GM23248 (cell line): Measurements from ENCODE around the gene SLC6A12. TPM values are rescaled to one million over a fixed set of nuclear protein-coding genes. Genes with fewer than 3 reads are reported as not detected.

Experiments
- DNase-seq: peaks from one replicate; pipeline ENCODE4 v3.0.0-alpha.2; 2015
- H2AFZ ChIP-seq: fragments of 200-600 bp; sonication (generic); 2 replicates; pipeline ENCODE4 v1.6.1; 2016; ENCODE audit warnings: antibody characterized with exemption
- H3F3A ChIP-seq: fragments of 200-600 bp; sonication (generic); 2 replicates; pipeline ENCODE4 v1.6.1; 2016; ENCODE audit warnings: mild to moderate bottlenecking, antibody characterized with exemption, mixed run types; ENCODE audit not compliant: insufficient read depth
- H3K27ac ChIP-seq: fragments of 200-600 bp; sonication (generic); 2 replicates; pipeline ENCODE4 v1.5.1; 2016; ENCODE audit warnings: mild to moderate bottlenecking
- H3K27me3 ChIP-seq: fragments of 200-600 bp; sonication (generic); replicated peaks from 2 replicates; pipeline ENCODE4 v1.6.1; 2016; ENCODE audit warnings: mild to moderate bottlenecking; ENCODE audit not compliant: insufficient read depth
- H3K36me3 ChIP-seq: fragments of 200-600 bp; sonication (generic); 2 replicates; pipeline ENCODE4 v1.6.1; 2016; ENCODE audit warnings: low read depth, mild to moderate bottlenecking
- H3K4me1 ChIP-seq: fragments of 200-600 bp; sonication (generic); 2 replicates; pipeline ENCODE4 v1.6.1; 2016; ENCODE audit warnings: mild to moderate bottlenecking; ENCODE audit not compliant: insufficient read depth
- H3K4me2 ChIP-seq: fragments of 200-600 bp; sonication (generic); one replicate; pipeline ENCODE4 v1.6.1; 2016; ENCODE audit warnings: mild to moderate bottlenecking; ENCODE audit not compliant: unreplicated experiment
- H3K4me3 ChIP-seq: fragments of 200-600 bp; sonication (generic); 2 replicates; pipeline ENCODE4 v1.5.1; 2016; ENCODE audit warnings: mild to moderate bottlenecking
- H3K79me2 ChIP-seq: fragments of 200-600 bp; sonication (generic); 2 replicates; pipeline ENCODE4 v1.6.1; 2016; ENCODE audit warnings: mild to moderate bottlenecking; ENCODE audit not compliant: insufficient read depth
- H3K9ac ChIP-seq: fragments of 200-600 bp; sonication (generic); 2 replicates; pipeline ENCODE4 v1.6.1; 2016; ENCODE audit warnings: mild to moderate bottlenecking
- H3K9me2 ChIP-seq: fragments of 200-600 bp; sonication (generic); 2 replicates; pipeline ENCODE4 v1.6.1; 2016; ENCODE audit warnings: mixed run types, mild to moderate bottlenecking, moderate library complexity; ENCODE audit not compliant: insufficient read depth
- H3K9me3 ChIP-seq: fragments of 200-600 bp; sonication (generic); one replicate; pipeline ENCODE4 v1.6.1; 2017; ENCODE audit warnings: low read depth
- H4K20me1 ChIP-seq: fragments of 200-600 bp; sonication (generic); 2 replicates; pipeline ENCODE4 v1.6.0; 2016; ENCODE audit not compliant: insufficient read depth
- EZH2 ChIP-seq: fragments of 200-600 bp; sonication (generic); IDR thresholded peaks from 2 replicates; pipeline ENCODE4 v1.6.1; 2018; ENCODE audit warnings: antibody characterized with exemption, mild to moderate bottlenecking; ENCODE audit not compliant: insufficient read depth, poor library complexity, severe bottlenecking
- EZH2phosphoT487 ChIP-seq: fragments of 200-600 bp; sonication (generic); IDR thresholded peaks from 2 replicates; pipeline ENCODE4 v1.6.1; 2018; ENCODE audit warnings: antibody characterized with exemption, moderate library complexity, mild to moderate bottlenecking, low read depth; ENCODE audit not compliant: insufficient read depth
- WGBS, 2 experiments: methylation state at CpG; one replicate each; pipeline ENCODE4 v1.1.6; 2015 to 2017; ENCODE audit warnings: low lambda C conversion rate in 2 of 2, low coverage in 1 of 2; ENCODE audit errors: missing lambda C conversion rate in 2 of 2; 5-methylcytosine and 5-hydroxymethylcytosine counted together
- in situ Hi-C: fragments of 300-500 bp; cut with MboI; formaldehyde crosslinking; loops from 2 replicates; pipeline ENCODE4 v1.15.0; 2020
- polyA plus RNA-seq: library from polyadenylated mRNA; unstranded; fragments of >200 nt; fragmentation: Nextera tagmentation; extraction: Ambion mirVana; gene quantifications from 2 replicates; pipeline ENCODE4 v1.2.1, GENCODE V29; 2016
- total RNA-seq: library from RNA; depleted of rRNA; stranded (reverse); fragments of >200 nt; shearing (Covaris generic); gene quantifications from 2 replicates; pipeline ENCODE4 v1.2.3, GENCODE V29; 2014

Gene SLC6A12
- total and polyA plus RNA-seq, 2 experiments from 2014 or later: not detected

- Histone ChIP-seq H3K9ac (no peak overlapping the region), H3F3A (no peaks in the 10 kb centered on the region), H3K4me1 (no peaks in the 10 kb centered on the region), H3K27ac (no peak overlapping the region), H3K4me3 (no peak overlapping the region), H3K9me3 (no peaks in the 10 kb centered on the region), H4K20me1 (no peaks in the 10 kb centered on the region), H3K36me3 (no peaks in the 10 kb centered on the region), H3K9me2 (no peaks in the 10 kb centered on the region), H3K79me2 (no peaks in the 10 kb centered on the region), H3K4me2 (no peak overlapping the region), H2AFZ (no peak overlapping the region), H3K27me3 (peaks cover 66% of the 10 kb centered on the region)
- DNase-seq: no peak
- in situ Hi-C loops: no loop called here
- TF ChIP-seq EZH2phosphoT487 (no peak), EZH2 (no peak)
- 66 to 69% methylated on average over 12 of the region's 12 CpGs for whole genome bisulfite sequencing, 2 experiments
Measured at GRCh38 chr12:209851-210250, 4.1 kb downstream of the SLC6A12 start.

- TF ChIP-seq EZH2 (no peak), EZH2phosphoT487 (no peak)
- no peaks in the 10 kb centered on the region for H3K36me3 ChIP-seq
- peaks cover 69% of the 10 kb centered on the region for H3K27me3 ChIP-seq
- no peaks in the 10 kb centered on the region for H3K4me1 ChIP-seq
- no peaks in the 10 kb centered on the region for H4K20me1 ChIP-seq
- WGBS, 2 experiments: 73 to 76% methylated on average over 15 of the region's 15 CpGs
- H3K4me3 ChIP-seq: no peak overlapping the region
- no peaks in the 10 kb centered on the region for H3K9me2 ChIP-seq
- DNase-seq: no peak
- no peak overlapping the region for H3K4me2 ChIP-seq
- H3F3A ChIP-seq: no peaks in the 10 kb centered on the region
- no peaks in the 10 kb centered on the region for H3K79me2 ChIP-seq
- H3K27ac ChIP-seq: no peak overlapping the region
- no peak overlapping the region for H2AFZ ChIP-seq
- in situ Hi-C loops: no loop called here
- H3K9ac ChIP-seq: no peak overlapping the region
- no peaks in the 10 kb centered on the region for H3K9me3 ChIP-seq
Measured at GRCh38 chr12:209246-209645, 4.7 kb downstream of the SLC6A12 start.

- Histone ChIP-seq H3K4me2 (no peak overlapping the region), H3K27me3 (peaks cover 65% of the 10 kb centered on the region), H3K4me1 (no peaks in the 10 kb centered on the region), H3K9ac (no peak overlapping the region), H3K36me3 (no peaks in the 10 kb centered on the region), H3K9me2 (no peaks in the 10 kb centered on the region), H3F3A (no peaks in the 10 kb centered on the region), H4K20me1 (no peaks in the 10 kb centered on the region), H3K9me3 (no peaks in the 10 kb centered on the region), H2AFZ (no peak overlapping the region), H3K27ac (no peak overlapping the region), H3K79me2 (no peaks in the 10 kb centered on the region), H3K4me3 (no peak overlapping the region)
- TF ChIP-seq EZH2 (no peak), EZH2phosphoT487 (no peak)
- in situ Hi-C loops: no loop called here
- 40 to 47% methylated on average over 4 of the region's 4 CpGs for WGBS, 2 experiments
- DNase-seq: no peak
Measured at GRCh38 chr12:208813-209212, 5.1 kb downstream of the SLC6A12 start.

- in situ Hi-C loops: no loop called here
- Histone ChIP-seq H3K4me2 (no peak overlapping the region), H3F3A (no peaks in the 10 kb centered on the region), H3K9ac (no peak overlapping the region), H3K9me2 (no peaks in the 10 kb centered on the region), H3K4me1 (no peaks in the 10 kb centered on the region), H3K27ac (no peak overlapping the region), H2AFZ (no peak overlapping the region), H3K36me3 (no peaks in the 10 kb centered on the region), H3K79me2 (no peaks in the 10 kb centered on the region), H3K9me3 (no peaks in the 10 kb centered on the region), H3K27me3 (peaks cover 61% of the 10 kb centered on the region), H3K4me3 (no peak overlapping the region), H4K20me1 (no peaks in the 10 kb centered on the region)
- WGBS, 2 experiments: 59 to 63% methylated on average over 10 of the region's 10 CpGs
- TF ChIP-seq EZH2phosphoT487: no peak
- TF ChIP-seq EZH2: no peak
- no peak for DNase-seq
Measured at GRCh38 chr12:207804-208203, 6.2 kb downstream of the SLC6A12 start.
